Liver (tissue), 9 donors: ENCODE measurements around the gene ABHD15. TPM values are rescaled to one million over a fixed set of nuclear protein-coding genes. Genes with fewer than 3 reads are reported as not detected.

Experiments used
- DNase-seq: peaks from one replicate; pipeline ENCODE4 v3.0.0-alpha.2; 2017; ENCODE audit warnings: low spot score
- H3K27ac ChIP-seq, 2 donors: one replicate each; pipeline ENCODE4 v1.7.0; 2013; ENCODE audit warnings: inconsistent platforms in 2 of 2, low read length in 2 of 2, control low read depth in 1 of 2, low read depth in 1 of 2, mild to moderate bottlenecking in 1 of 2
- H3K27me3 ChIP-seq, 4 donors: one replicate each; pipeline versions ENCODE4 v1.6.1 to v1.7.0; 2013; ENCODE audit warnings: low read length in 3 of 4, inconsistent platforms in 1 of 4, mild to moderate bottlenecking in 1 of 4, moderate library complexity in 1 of 4; ENCODE audit not compliant: control insufficient read depth in 4 of 4, insufficient read depth in 4 of 4
- H3K36me3 ChIP-seq, 4 donors: one replicate each; pipeline versions ENCODE4 v1.6.1 to v1.7.0; 2013; ENCODE audit warnings: low read length in 3 of 4, mild to moderate bottlenecking in 3 of 4, low read depth in 1 of 4, moderate library complexity in 1 of 4; ENCODE audit not compliant: control insufficient read depth in 4 of 4, insufficient read depth in 3 of 4
- H3K4me1 ChIP-seq, 4 donors: one replicate each; pipeline versions ENCODE4 v1.6.1 to v1.7.0; 2013; ENCODE audit warnings: low read length in 3 of 4, mild to moderate bottlenecking in 3 of 4, moderate library complexity in 1 of 4; ENCODE audit not compliant: control insufficient read depth in 4 of 4, insufficient read depth in 4 of 4
- H3K4me3 ChIP-seq, 3 donors: one replicate each; pipeline versions ENCODE4 v1.6.1 to v1.7.0; 2013; ENCODE audit warnings: low read length in 3 of 3, control low read depth in 1 of 3, low read depth in 1 of 3, mild to moderate bottlenecking in 1 of 3
- H3K9ac ChIP-seq, 2 donors: one replicate each; pipeline ENCODE4 v1.7.0; 2013; ENCODE audit warnings: low read length in 2 of 2, mild to moderate bottlenecking in 2 of 2, moderate library complexity in 2 of 2, control low read depth in 1 of 2, low read depth in 1 of 2
- H3K9me3 ChIP-seq, 4 donors: one replicate each; pipeline versions ENCODE4 v1.6.1 to v1.7.0; 2013; ENCODE audit warnings: low read length in 3 of 4; ENCODE audit not compliant: control insufficient read depth in 4 of 4
- EGR1 ChIP-seq, 2 donors: IDR thresholded peaks; 2 replicates each; pipeline ENCODE4 v1.6.1; 2016 to 2018; ENCODE audit warnings: antibody characterized with exemption in 2 of 2, low read depth in 2 of 2
- FOXA2 ChIP-seq: IDR thresholded peaks from 2 replicates; pipeline ENCODE4 v1.6.1; 2016; ENCODE audit warnings: antibody characterized with exemption
- GABPA ChIP-seq, 2 donors: IDR thresholded peaks in 1 of 2; conservative IDR thresholded peaks in 1 of 2; 2 replicates each; pipeline ENCODE4 v1.6.1; 2016; ENCODE audit warnings: antibody characterized with exemption in 2 of 2, mild to moderate bottlenecking in 1 of 2, moderate library complexity in 1 of 2
- HNF4A ChIP-seq, 2 donors: conservative IDR thresholded peaks; 2 replicates each; pipeline ENCODE4 v1.6.1; 2016; ENCODE audit warnings: antibody characterized with exemption in 2 of 2, mild to moderate bottlenecking in 2 of 2
- JUND ChIP-seq, 2 donors: IDR thresholded peaks; 2 replicates each; pipeline ENCODE4 v1.6.1; 2016; ENCODE audit warnings: antibody characterized with exemption in 2 of 2
- NR2F2 ChIP-seq: IDR thresholded peaks from 2 replicates; pipeline ENCODE4 v1.6.1; 2016; ENCODE audit warnings: antibody characterized with exemption
- RAD21 ChIP-seq, 2 donors: IDR thresholded peaks; 2 replicates each; pipeline ENCODE4 v1.6.1; 2016; ENCODE audit warnings: antibody characterized with exemption in 2 of 2, mild to moderate bottlenecking in 2 of 2
- REST ChIP-seq: IDR thresholded peaks from 2 replicates; pipeline ENCODE4 v1.6.1; 2016; ENCODE audit warnings: antibody characterized with exemption, mild to moderate bottlenecking
- RXRA ChIP-seq, 2 donors: IDR thresholded peaks; 2 replicates each; pipeline ENCODE4 v1.6.1; 2017 to 2018; ENCODE audit warnings: antibody characterized with exemption in 2 of 2, mild to moderate bottlenecking in 1 of 2
- SP1 ChIP-seq: IDR thresholded peaks from 2 replicates; pipeline ENCODE4 v1.6.1; 2018; ENCODE audit warnings: antibody characterized with exemption, mild to moderate bottlenecking
- TAF1 ChIP-seq: conservative IDR thresholded peaks from 2 replicates; pipeline ENCODE4 v1.6.1; 2016; ENCODE audit warnings: antibody characterized with exemption, mild to moderate bottlenecking
- YY1 ChIP-seq: IDR thresholded peaks from 2 replicates; pipeline ENCODE4 v1.6.1; 2016; ENCODE audit warnings: antibody characterized with exemption, mild to moderate bottlenecking
- ZBTB33 ChIP-seq: IDR thresholded peaks from 2 replicates; pipeline ENCODE4 v1.6.1; 2016; ENCODE audit warnings: antibody characterized with exemption
- WGBS: extraction: QIAGEN DNeasy Blood & Tissue Kit; methylation state at CpG from one replicate; pipeline ENCODE4 v1.1.7; 2013; 5-methylcytosine and 5-hydroxymethylcytosine counted together
- polyA plus RNA-seq, 2 donors: library from polyadenylated mRNA; stranded (reverse) in 1 of 2; unstranded in 1 of 2; fragments of 200-250 nt in 1 of 2; fragments of >200 nt in 1 of 2; fragmentation: Nextera tagmentation in 1 of 2; extraction: Ambion mirVana in 1 of 2; gene quantifications; one replicate each; pipeline versions ENCODE4 v1.2.1 to v1.2.3, GENCODE V29; 2013 to 2015
- total RNA-seq, 2 donors: library from RNA; depleted of rRNA; stranded (reverse); fragments of >200 nt; gene quantifications; one replicate each; pipeline ENCODE4 v1.2.3, GENCODE V29; 2014
- TF ChIP-seq, protein P1 (sequence below): IDR thresholded peaks from 2 replicates; pipeline ENCODE4 v1.6.1; 2016; ENCODE audit warnings: antibody characterized with exemption
- donor health status: healthy.
- donor health status: healthy.
- donor health status: healthy.
- donor health status: healthy.
- donor health status: healthy.

ABHD15 gene
- total and polyA plus RNA-seq, 4 donors, result 5.6 to 25.7 (median 10.6) TPM

GRCh38 chr17:29594519-29595090 lies 27.8 kb upstream of the ABHD15 start:
- Histone ChIP-seq H3K4me1 (peaks cover 6 to 42% (median 32%) of the 10 kb centered on the region in 4 donors), H3K4me3 (no peak overlapping the region), H3K27me3 (no peaks in the 10 kb centered on the region), H3K27ac (no peak overlapping the region), H3K9me3 (no peaks in the 10 kb centered on the region), H3K36me3 (no peaks in the 10 kb centered on the region), H3K9ac (no peak overlapping the region)
- WGBS, result 84% methylated on average over 11 of the region's 11 CpGs
- no peak for DNase-seq
- no peak for TF ChIP-seq YY1
- no peak for TF ChIP-seq GABPA (IDR thresholded peaks at IDR 0.05 in 1 of 2, conservative IDR thresholded peaks at IDR 0.05 in 1 of 2)

DNA sequence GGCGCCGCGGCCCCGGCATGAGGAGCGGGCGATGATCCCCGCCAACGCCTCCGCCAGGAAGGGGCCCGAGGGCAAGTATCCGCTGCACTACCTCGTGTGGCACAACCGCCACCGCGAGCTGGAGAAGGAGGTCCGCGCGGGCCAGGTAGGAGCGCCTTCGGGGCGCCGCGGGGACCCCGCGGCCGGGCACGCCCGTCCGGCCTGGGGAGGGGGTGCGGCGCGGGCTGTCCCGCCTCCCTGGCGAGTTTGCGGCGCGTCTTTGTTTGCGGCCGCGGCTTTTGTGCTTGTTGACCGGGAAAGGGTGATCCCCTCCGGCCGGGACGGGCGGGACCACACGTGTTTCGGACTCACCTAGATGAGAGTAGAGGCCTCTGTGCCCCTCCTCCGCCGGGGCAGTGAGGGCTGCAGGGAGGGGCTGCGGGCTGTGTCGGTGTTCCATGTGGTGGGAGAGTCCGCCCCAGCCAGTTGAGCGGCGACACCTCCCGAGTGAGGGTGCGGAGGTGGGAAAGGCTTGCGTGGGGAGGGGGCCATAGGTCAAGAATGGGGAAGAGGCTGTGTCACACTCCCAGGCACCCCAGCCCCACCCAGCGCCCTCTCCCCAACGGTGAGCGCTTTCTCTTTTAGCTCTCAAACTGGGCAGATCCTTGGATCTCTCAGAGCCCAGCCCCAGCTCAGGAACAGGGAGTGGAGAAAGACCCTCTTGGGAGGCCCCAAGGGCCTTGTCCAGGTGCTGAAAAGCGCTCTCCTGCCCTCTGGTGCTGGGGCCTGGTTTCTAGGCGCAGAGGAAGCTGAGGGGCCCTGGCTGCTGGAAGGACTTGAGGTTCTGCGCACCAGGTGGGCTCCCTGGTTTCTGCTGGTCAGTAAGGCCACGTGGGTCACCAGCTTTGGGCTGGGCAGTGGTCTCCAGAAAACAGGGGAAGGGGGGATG lies 27.0 kb upstream of the ABHD15 start:
- Histone ChIP-seq H3K9ac (no peak overlapping the region), H3K9me3 (no peaks in the 10 kb centered on the region), H3K27me3 (no peaks in the 10 kb centered on the region), H3K27ac (no peak overlapping the region), H3K36me3 (no peaks in the 10 kb centered on the region), H3K4me3 (peak overlapping the region in 2 of 3 donors; percentile 40 to 77), H3K4me1 (peaks cover 6 to 43% (median 32%) of the 10 kb centered on the region in 4 donors)
- 10% methylated on average over 64 of the region's 64 CpGs for WGBS
- DNase-seq, result no peak
- TF ChIP-seq REST (peak; percentile 97), RAD21 (IDR thresholded peaks at IDR 0.05) (peak; percentile 11 to 25), FOXA2 (no peak), YY1 (no peak)

GRCh38 chr17:29592850-29593551 lies 26.2 kb upstream of the ABHD15 start, which contains the start of gene ANKRD13B:
TSS of gene ANKRD13B (plus strand) at chr17:29593132. CDS start at chr17:29593622, 490 bp downstream.
- no peaks in the 10 kb centered on the region for H3K36me3 ChIP-seq
- no peak for DNase-seq
- under 1% methylated on average over 96 of the region's 96 CpGs for WGBS
- no peaks in the 10 kb centered on the region for H3K9me3 ChIP-seq
- no peak within 1 kb of the TSS for H3K27ac ChIP-seq
- H3K4me1 ChIP-seq, result peaks cover 6 to 51% (median 38%) of the 10 kb centered on the region in 4 donors
- H3K4me3 ChIP-seq, result peak within 1 kb of the TSS; percentile 40 to 77 (median 45)
- no peaks in the 10 kb centered on the region for H3K27me3 ChIP-seq
- H3K9ac ChIP-seq, result no peak within 1 kb of the TSS
- TF ChIP-seq RAD21 (IDR thresholded peaks at IDR 0.05) (no peak), NR2F2 (no peak), FOXA2 (no peak), YY1 (no peak), EGR1 (IDR thresholded peaks at IDR 0.05; ENCODE audit: low read depth in 2 of 2) (no peak), RXRA (IDR thresholded peaks at IDR 0.05) (no peak), HNF4A (conservative IDR thresholded peaks at IDR 0.05) (no peak), ZBTB33 (no peak), TAF1 (no peak), JUND (IDR thresholded peaks at IDR 0.05) (no peak), REST (no peak), SP1 (no peak), GABPA (IDR thresholded peaks at IDR 0.05 in 1 of 2, conservative IDR thresholded peaks at IDR 0.05 in 1 of 2) (no peak)
- TF ChIP-seq, protein P1, sequence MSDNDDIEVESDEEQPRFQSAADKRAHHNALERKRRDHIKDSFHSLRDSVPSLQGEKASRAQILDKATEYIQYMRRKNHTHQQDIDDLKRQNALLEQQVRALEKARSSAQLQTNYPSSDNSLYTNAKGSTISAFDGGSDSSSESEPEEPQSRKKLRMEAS, result no peak
